Heart left ventricle (tissue), 16 donors: ENCODE results near the gene UBE2V1. TPM values are rescaled to one million over a fixed set of nuclear protein-coding genes. Genes with fewer than 3 reads are reported as not detected.

ENCODE experiments used
- ATAC-seq, 4 donors: fragments of 200-7000 bp; cut with Tn5 transposase; one replicate each; pipeline ENCODE4 v1.9.1; 2020 to 2022; ENCODE audit warnings: moderate library complexity in 4 of 4, mild to moderate bottlenecking in 3 of 4, moderate number of reproducible peaks in 1 of 4
- DNase-seq, 5 donors: peaks; one replicate each; pipeline ENCODE4 v3.0.0-alpha.2; 2020
- H3K27ac ChIP-seq, 12 donors: fragments of 200-600 bp; sonication (generic) in 4 of 12; one replicate each; pipeline versions ENCODE4 v1.5.0 to v1.8.0; 2016 to 2022; ENCODE audit warnings: mild to moderate bottlenecking in 2 of 12
- H3K27me3 ChIP-seq, 9 donors: fragments of 200-600 bp; sonication (generic) in 2 of 9; one replicate each; pipeline versions ENCODE4 v1.5.1 to v1.8.0; 2016 to 2022; ENCODE audit warnings: mild to moderate bottlenecking in 3 of 9
- H3K36me3 ChIP-seq, 9 donors: fragments of 200-600 bp; sonication (generic) in 2 of 9; one replicate each; pipeline versions ENCODE4 v1.5.0 to v1.8.0; 2018 to 2022; ENCODE audit warnings: mild to moderate bottlenecking in 2 of 9
- H3K4me1 ChIP-seq, 12 donors: fragments of 200-600 bp; sonication (generic) in 4 of 12; one replicate each; pipeline versions ENCODE4 v1.5.0 to v1.8.0; 2016 to 2022; ENCODE audit warnings: mild to moderate bottlenecking in 3 of 12
- H3K4me3 ChIP-seq, 12 donors: fragments of 200-600 bp; sonication (generic) in 4 of 12; one replicate each; pipeline versions ENCODE4 v1.5.0 to v1.8.0; 2017 to 2022; ENCODE audit warnings: mild to moderate bottlenecking in 9 of 12, moderate library complexity in 4 of 12
- H3K9me3 ChIP-seq, 12 donors: fragments of 200-600 bp; sonication (generic) in 4 of 12; one replicate each; pipeline versions ENCODE4 v1.5.0 to v1.8.0; 2016 to 2022; ENCODE audit warnings: mild to moderate bottlenecking in 1 of 12
- CTCF ChIP-seq, 12 donors: fragments of 200-600 bp; sonication (generic) in 4 of 12; IDR thresholded peaks; one replicate each; pipeline versions ENCODE4 v1.5.0 to v1.8.0; 2018 to 2022; ENCODE audit warnings: antibody characterized with exemption in 12 of 12, mild to moderate bottlenecking in 5 of 12
- POLR2A ChIP-seq, 2 donors: fragments of 450-650 bp; IDR thresholded peaks; one replicate each; pipeline ENCODE4 v1.6.1; 2017; ENCODE audit warnings: antibody characterized with exemption in 2 of 2, mild to moderate bottlenecking in 2 of 2, moderate library complexity in 2 of 2
- WGBS, 4 donors: extraction: QIAGEN DNeasy Blood & Tissue Kit in 2 of 4; methylation state at CpG; one replicate each; pipeline versions ENCODE4 v1.1.5 to v1.1.7; 2013 to 2018; 5-methylcytosine and 5-hydroxymethylcytosine counted together
- intact Hi-C, 10 donors: fragments of 100-400 bp; cut with DNase I; formaldehyde crosslinking; loops; one replicate each; pipeline versions ENCODE4 v1.11.1 to v1.14.2; 2022
- polyA plus RNA-seq, 2 donors: library from polyadenylated mRNA; stranded (reverse); fragments of 200-250 nt; gene quantifications; one replicate each; pipeline ENCODE4 v1.2.3, GENCODE V29; 2013
- total RNA-seq, 9 donors: library from RNA; depleted of rRNA in 2 of 9; stranded (reverse); fragments of >200 nt in 2 of 9; fragmentation: NEBNext Ultra II Directional in 3 of 9; extraction: Animal tissue kit (Norgen Biotek cat#: 25700) in 3 of 9; gene quantifications; one replicate each; pipeline versions ENCODE4 v1.1.0 to v1.2.4, GENCODE V29; 2016 to 2023
- donor health status: ischemic (EF 13 %, LVEDD 7.1; RV severe dilation, severe dysfunction).
- donor health status: healthy with polysubstance abuse.
- donor health status: DM: no; HTN: yes; CAD: no.
- donor health status: DM: no; HTN: no; CAD: no.
- donor health status: ischemic (EF 25% LVEDD 6.9; RV normal size, moderate dysfunction).
- donor health status: ischemic (EF 25% LVEDD 5.7; RV mildly dilated, moderate dysfunction).
- donor health status: healthy.
- donor health status: DM: yes; HTN: yes; CAD: no.
- donor health status: ischemic (EF 35%, LVEDD 5.7; RV mildly dilated, moderate dysfunction).
- donor health status: nonischemic (EF 11% LVEDD 7.7; RV severe dilation, severe dysfunction).
- donor health status: DM: yes; HTN: yes; CAD: no.
- donor health status: PGD.
- donor health status: ischemic (EF 29% LVEDD 5.4; RV normal size, mild dysfunction).
- donor health status: nonischemic (EF 23%, LVEDD 6.1; RV moderate dilation, normal function).

The UBE2V1 gene
- total and polyA plus RNA-seq, 11 donors, result 54.2 to 105 (median 78.5) TPM

GRCh38 chr20:50130995-50131394, 18.0 kb upstream of the UBE2V1 start:
- Histone ChIP-seq H3K36me3 (peaks cover 0 to 83% (median 48%) of the 10 kb centered on the region in 9 donors), H3K27me3 (no peaks in the 10 kb centered on the region), H3K4me3 (no peak overlapping the region), H3K27ac (peak overlapping the region; percentile 29 to 85 (median 74)), H3K9me3 (no peaks in the 10 kb centered on the region), H3K4me1 (peaks cover 0 to 35% (median 19%) of the 10 kb centered on the region in 12 donors)
- ATAC-seq, result peak; percentile 88 to 94 (median 93)
- DNase-seq, result peak; percentile 18 to 86 (median 61)
- WGBS, 4 donors, result 59 to 68% (median 63%) methylated on average over 4 of the region's 4 CpGs
- intact Hi-C loops, result no loop called here
- TF ChIP-seq POLR2A (IDR thresholded peaks at IDR 0.05) (no peak), CTCF (IDR thresholded peaks at IDR 0.05) (peak in 1 of 12 donors; percentile 11)

- Histone ChIP-seq H3K27ac (peak overlapping the region in 11 of 12 donors; percentile 17 to 85 (median 73)), H3K4me3 (no peak overlapping the region), H3K4me1 (peaks cover 0 to 35% (median 19%) of the 10 kb centered on the region in 12 donors), H3K36me3 (peaks cover 0 to 90% (median 55%) of the 10 kb centered on the region in 9 donors), H3K9me3 (no peaks in the 10 kb centered on the region), H3K27me3 (no peaks in the 10 kb centered on the region)
- DNase-seq (no peak), ATAC-seq (no peak)
- intact Hi-C loops, result no loop called here
- 93 to 98% (median 96%) methylated on average over 1 of the region's 1 CpG for WGBS, 4 donors
- TF ChIP-seq CTCF (IDR thresholded peaks at IDR 0.05) (no peak), POLR2A (IDR thresholded peaks at IDR 0.05) (no peak)
Observed at GRCh38 chr20:50130356-50130723, 17.4 kb upstream of the UBE2V1 start.

GRCh38 chr20:50129662-50130355, 16.9 kb upstream of the UBE2V1 start:
- Histone ChIP-seq H3K27ac (peak overlapping the region in 6 of 12 donors; percentile 68 to 85 (median 77)), H3K36me3 (peaks cover 0 to 95% (median 60%) of the 10 kb centered on the region in 9 donors), H3K9me3 (no peaks in the 10 kb centered on the region), H3K4me3 (no peak overlapping the region), H3K27me3 (no peaks in the 10 kb centered on the region), H3K4me1 (peaks cover 0 to 35% (median 19%) of the 10 kb centered on the region in 12 donors)
- TF ChIP-seq CTCF (IDR thresholded peaks at IDR 0.05) (no peak), POLR2A (IDR thresholded peaks at IDR 0.05) (no peak)
- DNase-seq (no peak), ATAC-seq (no peak)
- WGBS, 4 donors, result 88 to 95% (median 93%) methylated on average over 13 of the region's 13 CpGs
- intact Hi-C loops, result loop anchor here in 1 of 10 donors (5.0 kb wide), 1 partner anchor 337 kb away; no protein-coding TSS in a partner anchor

GRCh38 chr20:50128520-50128905, 15.6 kb upstream of the UBE2V1 start:
- WGBS, 4 donors, result 87 to 92% (median 91%) methylated on average over 8 of the region's 8 CpGs
- Histone ChIP-seq H3K27ac (no peak overlapping the region), H3K4me3 (no peak overlapping the region), H3K36me3 (peaks cover 0 to 97% (median 65%) of the 10 kb centered on the region in 9 donors), H3K9me3 (no peaks in the 10 kb centered on the region), H3K27me3 (no peaks in the 10 kb centered on the region), H3K4me1 (peaks cover 0 to 29% (median 15%) of the 10 kb centered on the region in 12 donors)
- intact Hi-C loops, result loop anchor here in 1 of 10 donors (5.0 kb wide), 1 partner anchor 339 kb away; no protein-coding TSS in a partner anchor
- TF ChIP-seq CTCF (IDR thresholded peaks at IDR 0.05) (no peak), POLR2A (IDR thresholded peaks at IDR 0.05) (no peak)
- no peak for DNase-seq
- ATAC-seq, result no peak
